Esophagus muscularis mucosa (tissue), 3 donors: ENCODE results near the gene EGLN3.

Experiments used
- CTCF ChIP-seq, 3 experiments: fragments of 200-600 bp in 2 of 3; fragments of 450-650 bp in 1 of 3; sonication (generic) in 2 of 3; IDR thresholded peaks; one replicate each; pipeline ENCODE4 v1.5.1; 2017 to 2019; ENCODE audit warnings: antibody characterized with exemption in 3 of 3, mild to moderate bottlenecking in 2 of 3, moderate library complexity in 1 of 3
- POLR2A ChIP-seq: fragments of 450-650 bp; IDR thresholded peaks from one replicate; pipeline ENCODE4 v1.6.1; 2017; ENCODE audit warnings: antibody characterized with exemption, moderate library complexity, mild to moderate bottlenecking, low read depth

DNA sequence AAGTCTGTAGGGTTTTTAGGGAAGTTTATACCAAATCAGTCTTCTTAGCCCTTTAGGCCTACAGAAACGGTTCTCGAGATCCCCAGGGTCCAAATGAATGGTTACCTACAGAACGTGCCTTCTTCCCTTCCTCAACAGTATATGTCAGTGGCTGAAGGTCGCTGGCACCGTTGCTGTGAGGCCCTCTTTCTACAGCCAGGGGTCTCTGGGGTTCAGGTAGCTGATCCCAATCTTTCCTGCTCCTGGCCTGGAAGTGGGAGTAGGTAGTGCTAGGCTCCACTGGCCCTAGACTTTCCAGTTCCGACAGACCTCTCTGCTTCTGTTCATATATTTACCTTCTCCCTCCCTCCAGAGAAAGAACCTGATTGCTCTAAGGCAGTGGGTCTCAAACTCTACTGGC lies 6.4 kb upstream of the EGLN3 start:
- TF ChIP-seq CTCF (IDR thresholded peaks at IDR 0.05): no peak
- no peak for TF ChIP-seq POLR2A
